ENCODE results near the gene EXD3.

Gene EXD3

GRCh38 chr9:137355761-137356365, 67.1 kb downstream of the EXD3 start:
- Mint-ChIP-seq H3K27me3 (ENCODE audit: low read depth, poor library complexity) (no peaks in the 10 kb centered on the region), H3K4me1 (no peaks in the 10 kb centered on the region), H3K36me3 (ENCODE audit: low read depth) (peaks cover 11% of the 10 kb centered on the region), H3K27ac (no peak overlapping the region), H3K9me3 (peaks cover 49% of the 10 kb centered on the region), H3K4me3 (no peak overlapping the region)
- DNase-seq = no peak
- TF ChIP-seq CTCF (IDR thresholded peaks at IDR 0.05) = no peak

GRCh38 chr9:137354845-137355760, 67.9 kb downstream of the EXD3 start:
- no peak overlapping the region for H3K4me3 Mint-ChIP-seq
- no peak overlapping the region for H3K27ac Mint-ChIP-seq
- no peaks in the 10 kb centered on the region for H3K27me3 Mint-ChIP-seq (ENCODE audit: low read depth, poor library complexity)
- H3K4me1 Mint-ChIP-seq = no peaks in the 10 kb centered on the region
- peaks cover 11% of the 10 kb centered on the region for H3K36me3 Mint-ChIP-seq (ENCODE audit: low read depth)
- DNase-seq = no peak
- TF ChIP-seq CTCF (IDR thresholded peaks at IDR 0.05) = no peak
- peaks cover 44% of the 10 kb centered on the region for H3K9me3 Mint-ChIP-seq

GRCh38 chr9:137354153-137354844, 68.7 kb downstream of the EXD3 start:
- Mint-ChIP-seq H3K9me3 (peaks cover 36% of the 10 kb centered on the region), H3K27me3 (ENCODE audit: low read depth, poor library complexity) (no peaks in the 10 kb centered on the region), H3K4me3 (no peak overlapping the region), H3K27ac (no peak overlapping the region), H3K36me3 (ENCODE audit: low read depth) (peaks cover 11% of the 10 kb centered on the region), H3K4me1 (no peaks in the 10 kb centered on the region)
- TF ChIP-seq CTCF (IDR thresholded peaks at IDR 0.05) = no peak
- no peak for DNase-seq

GRCh38 chr9:137353223-137354152, 69.5 kb downstream of the EXD3 start:
- Mint-ChIP-seq H3K27me3 (ENCODE audit: low read depth, poor library complexity) (no peaks in the 10 kb centered on the region), H3K9me3 (peaks cover 32% of the 10 kb centered on the region), H3K36me3 (ENCODE audit: low read depth) (peaks cover 11% of the 10 kb centered on the region), H3K27ac (no peak overlapping the region), H3K4me3 (no peak overlapping the region), H3K4me1 (no peaks in the 10 kb centered on the region)
- no peak for DNase-seq
- TF ChIP-seq CTCF (IDR thresholded peaks at IDR 0.05) = no peak

- TF ChIP-seq CTCF (IDR thresholded peaks at IDR 0.05) = no peak
- H3K9me3 Mint-ChIP-seq = peaks cover 25% of the 10 kb centered on the region
Measured at GRCh38 chr9:137352511-137353222, 70.3 kb downstream of the EXD3 start.

More at GRCh38 chr9:137352511-137353222, 70.3 kb downstream of the EXD3 start:
- no peak for DNase-seq
- Mint-ChIP-seq H3K27me3 (ENCODE audit: low read depth, poor library complexity) (no peaks in the 10 kb centered on the region), H3K4me3 (no peak overlapping the region), H3K36me3 (ENCODE audit: low read depth) (peaks cover 11% of the 10 kb centered on the region), H3K27ac (no peak overlapping the region), H3K4me1 (no peaks in the 10 kb centered on the region)
